IPS DF 19.7 (cell line): Measurements from ENCODE around the gene BID.
"Not testable (repeated sequence)": the region's sequence is repeated elsewhere in the genome, so short reads cannot be mapped to it uniquely, and the experiment has no call there.

Source experiments
- DNase-seq: peaks from one replicate; pipeline ENCODE4 v3.0.0-alpha.2; 2013; ENCODE audit warnings: low read depth, low spot score

Gene BID

GRCh38 chr22:17769716-17770082 lies 4.6 kb downstream of the BID start:
- no peak for DNase-seq

GRCh38 chr22:17769013-17769715 lies 5.1 kb downstream of the BID start:
- DNase-seq = no peak

GRCh38 chr22:17767233-17768065 lies 6.8 kb downstream of the BID start:
- no peak for DNase-seq

GRCh38 chr22:17764852-17765251 lies 9.4 kb downstream of the BID start:
- DNase-seq = not testable (repeated sequence)

GRCh38 chr22:17764036-17764435 lies 10.2 kb downstream of the BID start:
- no peak for DNase-seq

GRCh38 chr22:17763442-17763841 lies 10.8 kb downstream of the BID start:
- DNase-seq = not testable (repeated sequence)

GRCh38 chr22:17761138-17761488 lies 13.2 kb downstream of the BID start:
- DNase-seq = no peak

GRCh38 chr22:17754233-17754925 lies 19.9 kb downstream of the BID start:
- no peak for DNase-seq

GRCh38 chr22:17753401-17753989 lies 20.8 kb downstream of the BID start:
- no peak for DNase-seq

GRCh38 chr22:17751596-17751995 lies 22.7 kb downstream of the BID start:
- DNase-seq = no peak

GRCh38 chr22:17749605-17750395 lies 24.5 kb downstream of the BID start:
- no peak for DNase-seq

GRCh38 chr22:17748555-17749353 lies 25.5 kb downstream of the BID start:
- no peak for DNase-seq

GRCh38 chr22:17746916-17747315 lies 27.4 kb downstream of the BID start:
- no peak for DNase-seq

- DNase-seq = no peak
Observed at GRCh38 chr22:17744430-17744829, 29.8 kb downstream of the BID start.

GRCh38 chr22:17743661-17744411 lies 30.4 kb downstream of the BID start:
- DNase-seq = no peak

GRCh38 chr22:17742527-17742902 lies 31.8 kb downstream of the BID start:
- peak; percentile 63 for DNase-seq

- no peak for DNase-seq
Observed at GRCh38 chr22:17741866-17742526, 32.3 kb downstream of the BID start.

GRCh38 chr22:17739196-17739975 lies 34.9 kb downstream of the BID start:
- no peak for DNase-seq
